ENCODE data around the gene GTF3A. TPM values are rescaled to one million over a fixed set of nuclear protein-coding genes. Genes with fewer than 3 reads are reported as not detected.

GTF3A gene
- total and polyA plus RNA-seq, 2 of the 8 experiments (the other 6 are each of a cell fraction or from before 2014, with no cell fraction given): 41.6 to 96.5 TPM

DNA sequence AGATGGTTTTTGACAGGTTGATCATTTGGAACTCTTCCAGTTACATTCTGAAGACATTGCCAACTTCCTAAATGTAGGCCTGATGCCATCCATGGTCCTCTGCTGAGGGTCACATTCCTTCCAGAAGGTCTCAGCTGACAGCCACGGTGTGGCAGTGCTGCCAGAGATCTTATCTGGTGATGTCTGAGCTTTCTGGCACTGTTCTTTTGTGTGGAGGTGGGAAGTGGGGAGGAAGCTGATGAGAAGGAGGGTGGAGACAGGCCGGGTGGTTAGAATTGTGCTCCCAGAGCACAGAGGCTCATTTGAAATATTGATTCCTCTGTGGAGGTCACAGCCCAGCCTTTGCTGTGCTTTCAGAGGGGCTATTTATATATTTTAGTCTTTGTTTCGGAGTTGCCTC, 42.1 kb downstream of the GTF3A start:
- Histone ChIP-seq H3K14ac (ENCODE audit: insufficient read length) (no peak overlapping the region), H3K79me2 (ENCODE audit: control insufficient read depth in 1 of 2, insufficient read depth in 2 of 2, low read length in 2 of 2) (no peaks in the 10 kb centered on the region), H3K4ac (replicated peaks; ENCODE audit: insufficient read length, low read depth, low read length) (no peak overlapping the region), H3K27me3 (replicated peaks in 1 of 4; ENCODE audit: control insufficient read depth in 3 of 4, extremely low read depth in 1 of 4, insufficient read depth in 3 of 4, low read length in 3 of 4) (no peaks in the 10 kb centered on the region; a peak in 1 of 7 replicates), H3K9me3 (ENCODE audit: insufficient read depth in 2 of 2, low read depth in 1 of 2, low read length in 1 of 2) (no peaks in the 10 kb centered on the region), H3K4me2 (ENCODE audit: insufficient read depth in 1 of 2, low read depth in 2 of 2, low read length in 2 of 2) (no peak overlapping the region), H3K36me3 (ENCODE audit: control insufficient read depth in 2 of 4, insufficient read depth in 4 of 4, low read length in 3 of 4) (no peaks in the 10 kb centered on the region), H3K9ac (replicated peaks in 1 of 4; ENCODE audit: extremely low read depth in 1 of 4, low read depth in 3 of 4, low read length in 3 of 4) (no peak overlapping the region), H3K18ac (ENCODE audit: extremely low read depth, low read length) (no peak overlapping the region), H4K8ac (ENCODE audit: extremely low read depth, insufficient read depth, low read length) (no peak overlapping the region), H3K56ac (replicated peaks; ENCODE audit: insufficient read length, low read depth, low read length) (no peak overlapping the region), H3K23me2 (ENCODE audit: low read depth, low read length) (no peaks in the 10 kb centered on the region), H2BK120ac (replicated peaks; ENCODE audit: low read depth, low read length) (no peak overlapping the region), H3K4me3 (ENCODE audit: extremely low read depth in 1 of 4, insufficient read depth in 2 of 4, low read depth in 3 of 4, low read length in 4 of 4) (no peak overlapping the region), H3K4me1 (replicated peaks in 1 of 4; ENCODE audit: control insufficient read depth in 3 of 4, insufficient read depth in 4 of 4, low read length in 3 of 4) (no peaks in the 10 kb centered on the region), H2BK12ac (ENCODE audit: low read depth, low read length) (no peak overlapping the region), H4K5ac (ENCODE audit: insufficient read length, low read depth, low read length) (no peak overlapping the region), H2AFZ (ENCODE audit: low read length) (no peak overlapping the region), H4K20me1 (replicated peaks in 1 of 2; ENCODE audit: control insufficient read depth in 1 of 2, insufficient read depth in 2 of 2, low read length in 2 of 2) (no peaks in the 10 kb centered on the region), H3K79me1 (ENCODE audit: low read depth, low read length) (no peaks in the 10 kb centered on the region), H2AK5ac (ENCODE audit: low read depth, low read length) (no peak overlapping the region), H2BK5ac (ENCODE audit: low read depth, low read length) (no peak overlapping the region), H3K27ac (ENCODE audit: low read depth, low read length) (no peak overlapping the region), H4K91ac (replicated peaks; ENCODE audit: insufficient read length, low read length) (no peak overlapping the region), H2BK20ac (ENCODE audit: low read length) (no peak overlapping the region), H2BK15ac (ENCODE audit: low read length) (no peak overlapping the region), H3K23ac (ENCODE audit: insufficient read length) (no peak overlapping the region)
- ChIA-PET POLR2A (ENCODE audit: partially characterized antibody) (no interaction called here), CTCF (ENCODE audit: partially characterized antibody) (interaction anchor here (1.0 to 1.1 kb wide), 2 partner anchors 41 to 90 kb away, joined by 3 to 5 read pairs; no protein-coding TSS in a partner anchor)
- FAIRE-seq (no peak), DNase-seq (ENCODE audit: low read depth in 1 of 2, low spot score in 2 of 2) (no peak)
- 79% methylated on average over 3 of the region's 3 CpGs; no CpG with 5 or more reads in 1 of the 2 experiments for WGBS, 2 experiments (ENCODE audit: extremely low coverage in 1 of 2, insufficient coverage in 1 of 2, insufficient read length in 1 of 2, insufficient replicate concordance in 2 of 2, low coverage in 1 of 2, low lambda C conversion rate in 2 of 2, missing lambda C conversion rate in 1 of 2)
- TF ChIP-seq ATF2 (IDR thresholded peaks at IDR 0.05; ENCODE audit: low read length): no peak
- no peak for TF ChIP-seq SUZ12 (IDR thresholded peaks at IDR 0.05; ENCODE audit: low read length)
- TF ChIP-seq CEBPB (IDR thresholded peaks at IDR 0.05; ENCODE audit: low read depth, low read length): no peak
- no peak for TF ChIP-seq CHD2 (IDR thresholded peaks at IDR 0.05; ENCODE audit: low read length)
- no peak for TF ChIP-seq NRF1 (IDR thresholded peaks at IDR 0.05; ENCODE audit: low read depth, low read length)
- no peak for TF ChIP-seq TAF1 (IDR thresholded peaks at IDR 0.05; ENCODE audit: low read depth, low read length)
- no peak for TF ChIP-seq EP300 (IDR thresholded peaks at IDR 0.05; ENCODE audit: borderline replicate concordance in 1 of 2, low read depth in 2 of 2, low read length in 2 of 2)
- TF ChIP-seq, protein P1, sequence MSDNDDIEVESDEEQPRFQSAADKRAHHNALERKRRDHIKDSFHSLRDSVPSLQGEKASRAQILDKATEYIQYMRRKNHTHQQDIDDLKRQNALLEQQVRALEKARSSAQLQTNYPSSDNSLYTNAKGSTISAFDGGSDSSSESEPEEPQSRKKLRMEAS (IDR thresholded peaks at IDR 0.05): no peak
- TF ChIP-seq FOSL1 (IDR thresholded peaks at IDR 0.05; ENCODE audit: insufficient read depth, low read depth, low read length): no peak
- TF ChIP-seq EZH2 (IDR thresholded peaks at IDR 0.05; ENCODE audit: low read depth, low read length, severe bottlenecking): no peak
- TF ChIP-seq BCL11A (IDR thresholded peaks at IDR 0.05; ENCODE audit: low read depth in 2 of 2, low read length in 2 of 2): no peak
- no peak for TF ChIP-seq GTF2F1 (IDR thresholded peaks at IDR 0.05; ENCODE audit: borderline replicate concordance, low read depth, low read length)
- TF ChIP-seq POLR2AphosphoS5 (IDR thresholded peaks at IDR 0.05; ENCODE audit: low read depth, low read length): no peak
